Measurements from ENCODE around the gene ARID3A. TPM values are rescaled to one million over a fixed set of nuclear protein-coding genes. Genes with fewer than 3 reads are reported as not detected.

ARID3A gene
- total and polyA plus RNA-seq, 2 of the 4 experiments (the other 2 are of a cell fraction): 16.0 to 23.1 TPM

DNA sequence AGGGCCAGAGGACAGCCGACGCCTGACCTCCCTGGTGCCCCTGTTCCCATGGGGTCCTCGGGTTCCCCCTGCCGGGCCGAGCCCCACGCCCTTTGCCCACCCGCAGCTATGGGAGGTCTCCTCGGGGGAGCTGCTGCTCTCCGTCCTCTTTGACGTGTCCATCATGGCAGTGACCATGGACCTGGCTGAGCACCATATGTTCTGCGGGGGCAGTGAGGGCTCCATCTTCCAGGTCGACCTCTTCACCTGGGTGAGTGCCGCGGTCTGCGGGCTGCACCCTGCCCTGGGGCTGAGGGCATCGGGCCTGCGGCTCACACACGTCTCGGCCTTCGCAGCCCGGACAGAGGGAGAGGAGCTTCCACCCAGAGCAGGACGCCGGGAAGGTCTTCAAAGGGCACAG is 64.9 kb downstream of the ARID3A start:
- intact Hi-C loops (cut with micrococcal nuclease) (no loop called here), in situ Hi-C loops (cut with MboI; ENCODE audit: low sequenced_read_pairs) (no loop called here), dilution Hi-C loops (cut with HindIII; ENCODE audit: low sequenced_read_pairs, unreplicated experiment) (no loop called here)
- no peak overlapping the region for H3K23ac ChIP-seq (ENCODE audit: low read depth, low read length)
- H3K4me2 ChIP-seq (ENCODE audit: low read depth, low read length): no peak overlapping the region
- H2AFZ ChIP-seq (replicated peaks; ENCODE audit: low read length, poor library complexity): peak overlapping the region; percentile 43
- no peak overlapping the region for H2BK15ac ChIP-seq (ENCODE audit: low read depth, low read length)
- H3K9ac ChIP-seq (ENCODE audit: low read depth, low read length): no peak overlapping the region
- no peak overlapping the region for H3K4ac ChIP-seq (ENCODE audit: low read depth, low read length)
- H2BK20ac ChIP-seq (ENCODE audit: low read depth, low read length): no peak overlapping the region
- no peak overlapping the region for H3K18ac ChIP-seq (ENCODE audit: low read depth, low read length)
- no peak overlapping the region for H3K14ac ChIP-seq (replicated peaks; ENCODE audit: low read depth, low read length)
- H3K27me3 ChIP-seq (ENCODE audit: control insufficient read depth, insufficient read depth, low read length): peaks cover 2% of the 10 kb centered on the region; the same call in 1 of the 2 replicates
- H3K56ac ChIP-seq (ENCODE audit: extremely low read depth, insufficient read depth, low read length): no peak overlapping the region
- peaks cover 55% of the 10 kb centered on the region for H3K36me3 ChIP-seq (ENCODE audit: control insufficient read depth, insufficient read depth, low read length)
- H4K8ac ChIP-seq (ENCODE audit: low read depth in 2 of 2, low read length in 2 of 2): no peak overlapping the region
- ChIA-PET POLR2A (ENCODE audit: unreplicated experiment) (no interaction called here), CTCF (no interaction called here)
- no peak overlapping the region; the same call in 1 of the 2 replicates for H2AK5ac ChIP-seq (ENCODE audit: low read depth, low read length)
- H3K4me1 ChIP-seq (ENCODE audit: control insufficient read depth, insufficient read depth, low read length): no peaks in the 10 kb centered on the region
- peaks cover 0 to 13% of the 10 kb centered on the region in 2 experiments; a peak in 3 of 4 replicates for H3K79me1 ChIP-seq (ENCODE audit: low read depth in 1 of 2, low read length in 2 of 2)
- H3K9me3 ChIP-seq (ENCODE audit: control insufficient read depth, insufficient read depth, low read length): no peaks in the 10 kb centered on the region
- no peak overlapping the region for H2BK120ac ChIP-seq (ENCODE audit: low read depth, low read length)
- no peak overlapping the region for H3K4me3 ChIP-seq (ENCODE audit: insufficient read depth, low read depth, low read length)
- DNase-seq (no peak), ATAC-seq (ENCODE audit: low read depth) (no peak)
- no peak overlapping the region for H2BK5ac ChIP-seq (ENCODE audit: low read depth, low read length, poor library complexity, severe bottlenecking)
- no peaks in the 10 kb centered on the region; the same call in 1 of the 2 replicates for H4K20me1 ChIP-seq (ENCODE audit: insufficient read depth, low read length)
- no peak overlapping the region for H4K91ac ChIP-seq (ENCODE audit: insufficient read depth, low read depth, low read length)
- H2AK9ac ChIP-seq (replicated peaks; ENCODE audit: low read depth, low read length, poor library complexity): no peak overlapping the region
- no peak overlapping the region for H3K27ac ChIP-seq (ENCODE audit: insufficient read depth, low read length)
- TF ChIP-seq POLR2A (IDR thresholded peaks at IDR 0.05; ENCODE audit: low read depth, low read length) (no peak), FOS (IDR thresholded peaks at IDR 0.05; ENCODE audit: low read depth, low read length) (no peak), RFX5 (IDR thresholded peaks at IDR 0.05; ENCODE audit: low read depth, low read length) (no peak), BHLHE40 (IDR thresholded peaks at IDR 0.05; ENCODE audit: low read depth, low read length) (no peak), MAZ (IDR thresholded peaks at IDR 0.05; ENCODE audit: borderline replicate concordance, low read depth, low read length) (no peak), CEBPB (IDR thresholded peaks at IDR 0.05; ENCODE audit: low read depth, low read length) (no peak), RAD21 (IDR thresholded peaks at IDR 0.05; ENCODE audit: low read length) (no peak), CHD1 (IDR thresholded peaks at IDR 0.05; ENCODE audit: low read depth, low read length) (no peak)
- TF ChIP-seq, protein P1, sequence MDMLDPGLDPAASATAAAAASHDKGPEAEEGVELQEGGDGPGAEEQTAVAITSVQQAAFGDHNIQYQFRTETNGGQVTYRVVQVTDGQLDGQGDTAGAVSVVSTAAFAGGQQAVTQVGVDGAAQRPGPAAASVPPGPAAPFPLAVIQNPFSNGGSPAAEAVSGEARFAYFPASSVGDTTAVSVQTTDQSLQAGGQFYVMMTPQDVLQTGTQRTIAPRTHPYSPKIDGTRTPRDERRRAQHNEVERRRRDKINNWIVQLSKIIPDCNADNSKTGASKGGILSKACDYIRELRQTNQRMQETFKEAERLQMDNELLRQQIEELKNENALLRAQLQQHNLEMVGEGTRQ (IDR thresholded peaks at IDR 0.05; ENCODE audit: low read depth, low read length): no peak
- TF ChIP-seq, protein P2, sequence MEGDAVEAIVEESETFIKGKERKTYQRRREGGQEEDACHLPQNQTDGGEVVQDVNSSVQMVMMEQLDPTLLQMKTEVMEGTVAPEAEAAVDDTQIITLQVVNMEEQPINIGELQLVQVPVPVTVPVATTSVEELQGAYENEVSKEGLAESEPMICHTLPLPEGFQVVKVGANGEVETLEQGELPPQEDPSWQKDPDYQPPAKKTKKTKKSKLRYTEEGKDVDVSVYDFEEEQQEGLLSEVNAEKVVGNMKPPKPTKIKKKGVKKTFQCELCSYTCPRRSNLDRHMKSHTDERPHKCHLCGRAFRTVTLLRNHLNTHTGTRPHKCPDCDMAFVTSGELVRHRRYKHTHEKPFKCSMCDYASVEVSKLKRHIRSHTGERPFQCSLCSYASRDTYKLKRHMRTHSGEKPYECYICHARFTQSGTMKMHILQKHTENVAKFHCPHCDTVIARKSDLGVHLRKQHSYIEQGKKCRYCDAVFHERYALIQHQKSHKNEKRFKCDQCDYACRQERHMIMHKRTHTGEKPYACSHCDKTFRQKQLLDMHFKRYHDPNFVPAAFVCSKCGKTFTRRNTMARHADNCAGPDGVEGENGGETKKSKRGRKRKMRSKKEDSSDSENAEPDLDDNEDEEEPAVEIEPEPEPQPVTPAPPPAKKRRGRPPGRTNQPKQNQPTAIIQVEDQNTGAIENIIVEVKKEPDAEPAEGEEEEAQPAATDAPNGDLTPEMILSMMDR (conservative IDR thresholded peaks at IDR 0.05; ENCODE audit: low read depth, low read length): no peak
- no peak overlapping the region for H4K5ac ChIP-seq (ENCODE audit: low read depth, low read length)
- 94% methylated on average over 18 of the region's 23 CpGs; no CpG with 5 or more reads in 1 of the 2 experiments for WGBS, 2 experiments (ENCODE audit: extremely low coverage in 2 of 2, insufficient read length in 1 of 2)
- BruUV-seq (replicated peaks): no TSS peak
- no peaks in the 10 kb centered on the region for H3K9me1 ChIP-seq (ENCODE audit: insufficient read depth, low read length)

All from IMR-90 (cell line).